ENCODE data around the gene SPAG9. TPM values are rescaled to one million over a fixed set of nuclear protein-coding genes. Genes with fewer than 3 reads are reported as not detected.

The SPAG9 gene
- total and polyA plus RNA-seq, 2 of the 8 experiments (the other 6 are each of a cell fraction or from before 2014, with no cell fraction given) = 9.8 to 63.8 TPM

DNA sequence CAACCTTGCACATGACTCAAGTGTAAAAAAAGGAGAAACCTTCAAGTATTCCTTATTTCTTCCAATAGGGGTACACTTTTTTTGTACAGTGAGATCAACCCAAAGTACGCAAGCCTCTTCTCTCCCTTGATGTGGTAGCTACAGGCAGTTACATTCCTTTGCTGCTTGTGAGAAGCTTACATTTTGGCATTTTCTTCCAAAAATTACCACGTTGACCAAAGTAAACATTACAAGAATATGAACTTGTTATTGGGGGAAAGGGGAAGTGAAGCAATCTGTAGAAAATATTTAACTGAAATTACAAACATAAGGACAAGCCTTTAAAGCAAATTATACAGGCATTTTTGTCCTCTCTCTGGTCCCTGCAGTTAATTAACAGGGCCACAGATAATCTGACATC, 157.5 kb downstream of the SPAG9 start (continued):
- TF ChIP-seq NANOG (IDR thresholded peaks at IDR 0.05; ENCODE audit: insufficient read depth, low read depth, low read length, poor library complexity, severe bottlenecking) = no peak
- no peak for TF ChIP-seq SAP30 (IDR thresholded peaks at IDR 0.05; ENCODE audit: insufficient read depth, insufficient replicate concordance, low read length)

All from H1 (cell line).